Upper lobe of left lung (tissue), 6 donors: ENCODE data around the gene C17orf114.

Experiments
- ATAC-seq, 2 donors: fragments of 200-7000 bp; cut with Tn5 transposase; one replicate each; pipeline ENCODE4 v1.9.1; 2022; ENCODE audit warnings: mild to moderate bottlenecking in 2 of 2, moderate library complexity in 2 of 2; ENCODE audit not compliant: low FRiP score in 2 of 2
- DNase-seq, 2 donors: peaks; one replicate each; pipeline ENCODE4 v3.0.0-alpha.2; 2019 to 2020
- H3K27ac ChIP-seq, 4 donors: fragments of 200-600 bp; sonication (generic); one replicate each; pipeline ENCODE4 v1.5.1; 2016 to 2019
- H3K27me3 ChIP-seq, 4 donors: fragments of 200-600 bp; sonication (generic); one replicate each; pipeline ENCODE4 v1.5.1; 2017 to 2019
- H3K36me3 ChIP-seq, 4 donors: fragments of 200-600 bp; sonication (generic); one replicate each; pipeline ENCODE4 v1.5.1; 2016 to 2019
- H3K4me1 ChIP-seq, 4 donors: fragments of 200-600 bp; sonication (generic); one replicate each; pipeline ENCODE4 v1.5.1; 2018 to 2019
- H3K4me3 ChIP-seq, 4 donors: fragments of 200-600 bp; sonication (generic); one replicate each; pipeline ENCODE4 v1.5.1; 2017 to 2019; ENCODE audit warnings: mild to moderate bottlenecking in 2 of 4, moderate library complexity in 1 of 4
- H3K9me3 ChIP-seq, 4 donors: fragments of 200-600 bp; sonication (generic); one replicate each; pipeline ENCODE4 v1.5.1; 2018 to 2019
- CTCF ChIP-seq, 6 experiments: fragments of 450-650 bp in 4 of 6; fragments of 200-600 bp in 2 of 6; sonication (generic) in 2 of 6; IDR thresholded peaks; one replicate each; pipeline ENCODE4 v1.5.1; 2016 to 2019; ENCODE audit warnings: antibody characterized with exemption in 6 of 6
- EP300 ChIP-seq, 4 donors: sonication (generic); formaldehyde crosslinking; IDR thresholded peaks; one replicate each; pipeline ENCODE4 v1.5.1; 2017; ENCODE audit warnings: antibody characterized with exemption in 4 of 4, control low read depth in 2 of 4
- POLR2A ChIP-seq, 4 donors: fragments of 450-650 bp; IDR thresholded peaks; one replicate each; pipeline ENCODE4 v1.5.1; 2016 to 2017; ENCODE audit warnings: antibody characterized with exemption in 4 of 4, mild to moderate bottlenecking in 2 of 4
- POLR2AphosphoS5 ChIP-seq, 2 donors: sonication (generic); formaldehyde crosslinking; IDR thresholded peaks; one replicate each; pipeline ENCODE4 v1.5.1; 2017; ENCODE audit warnings: antibody characterized with exemption in 2 of 2
- WGBS, 2 donors: methylation state at CpG; one replicate each; pipeline ENCODE4 v1.1.5; 2017 to 2018; 5-methylcytosine and 5-hydroxymethylcytosine counted together
- donor health status: DM: no; HTN: no; CAD: no; lungs with moderate emphysema.
- donor health status: DM: no; HTN: yes; CAD: no; lungs with severe emphysema.

Gene C17orf114

GRCh38 chr17:4815043-4815675, 13.0 kb upstream of the C17orf114 start:
- ATAC-seq (no peak), DNase-seq (no peak)
- 81 to 86% methylated on average over 7 of the region's 7 CpGs for WGBS, 2 donors
- H3K4me1 ChIP-seq, result no peaks in the 10 kb centered on the region
- H3K27me3 ChIP-seq, result no peaks in the 10 kb centered on the region
- no peaks in the 10 kb centered on the region for H3K9me3 ChIP-seq
- H3K27ac ChIP-seq, result no peak overlapping the region
- peaks cover 0 to 52% (median 21%) of the 10 kb centered on the region in 4 donors for H3K36me3 ChIP-seq
- H3K4me3 ChIP-seq, result no peak overlapping the region
- TF ChIP-seq CTCF (IDR thresholded peaks at IDR 0.05), result no peak
- TF ChIP-seq POLR2A (IDR thresholded peaks at IDR 0.05), result no peak
- no peak for TF ChIP-seq EP300 (IDR thresholded peaks at IDR 0.05)
- TF ChIP-seq POLR2AphosphoS5 (IDR thresholded peaks at IDR 0.05), result no peak

- ATAC-seq, result no peak
- Histone ChIP-seq H3K9me3 (no peaks in the 10 kb centered on the region), H3K4me1 (peaks cover 9 to 10% (median 9%) of the 10 kb centered on the region in 4 donors), H3K27ac (no peak overlapping the region), H3K36me3 (peaks cover 0 to 39% (median 17%) of the 10 kb centered on the region in 4 donors), H3K4me3 (no peak overlapping the region), H3K27me3 (no peaks in the 10 kb centered on the region)
- TF ChIP-seq POLR2A (IDR thresholded peaks at IDR 0.05), result no peak
- TF ChIP-seq EP300 (IDR thresholded peaks at IDR 0.05), result no peak
- TF ChIP-seq CTCF (IDR thresholded peaks at IDR 0.05), result no peak
- TF ChIP-seq POLR2AphosphoS5 (IDR thresholded peaks at IDR 0.05), result no peak
- no peak for DNase-seq
- 85 to 86% methylated on average over 7 of the region's 7 CpGs for WGBS, 2 donors
Observed at GRCh38 chr17:4812690-4813089, 10.6 kb upstream of the C17orf114 start.

- ATAC-seq (no peak), DNase-seq (no peak)
- Histone ChIP-seq H3K27ac (no peak overlapping the region), H3K36me3 (peaks cover 0 to 27% (median 8%) of the 10 kb centered on the region in 4 donors), H3K4me3 (no peak overlapping the region), H3K27me3 (no peaks in the 10 kb centered on the region), H3K9me3 (no peaks in the 10 kb centered on the region), H3K4me1 (peaks cover 12 to 15% (median 15%) of the 10 kb centered on the region in 4 donors)
- no peak for TF ChIP-seq POLR2AphosphoS5 (IDR thresholded peaks at IDR 0.05)
- no peak for TF ChIP-seq CTCF (IDR thresholded peaks at IDR 0.05)
- no peak for TF ChIP-seq EP300 (IDR thresholded peaks at IDR 0.05)
- TF ChIP-seq POLR2A (IDR thresholded peaks at IDR 0.05), result no peak
- 94% methylated on average over 12 of the region's 12 CpGs for WGBS, 2 donors
Observed at GRCh38 chr17:4811471-4811870, 9.3 kb upstream of the C17orf114 start.

GRCh38 chr17:4810696-4811290, 8.7 kb upstream of the C17orf114 start:
- 61 to 67% methylated on average over 13 of the region's 13 CpGs for WGBS, 2 donors
- H3K9me3 ChIP-seq, result no peaks in the 10 kb centered on the region
- ATAC-seq (no peak), DNase-seq (no peak)
- no peak overlapping the region for H3K4me3 ChIP-seq
- H3K36me3 ChIP-seq, result peaks cover 0 to 22% (median 5%) of the 10 kb centered on the region in 4 donors
- H3K27ac ChIP-seq, result no peak overlapping the region
- TF ChIP-seq EP300 (IDR thresholded peaks at IDR 0.05) (no peak), POLR2A (IDR thresholded peaks at IDR 0.05) (no peak), CTCF (IDR thresholded peaks at IDR 0.05) (no peak), POLR2AphosphoS5 (IDR thresholded peaks at IDR 0.05) (no peak)
- H3K27me3 ChIP-seq, result no peaks in the 10 kb centered on the region
- H3K4me1 ChIP-seq, result peaks cover 17 to 22% (median 20%) of the 10 kb centered on the region in 4 donors
